K562 treated with DMSO at 1 percent for 12 hours (cell line): ENCODE data around the gene CPT1B. TPM values are rescaled to one million over a fixed set of nuclear protein-coding genes. Genes with fewer than 3 reads are reported as not detected.

ENCODE experiments used
- total RNA-seq: library from RNA; unstranded; fragments of 300-600 nt; gene quantifications from 2 replicates; pipeline ENCODE4 v1.2.3, GENCODE V29; 2022; ENCODE audit not compliant: insufficient read depth

Gene CPT1B
- 4.1 and 13.6 TPM in 2 replicates for total RNA-seq

GRCh38 chr22:50577987-50578775, at the start of gene CPT1B:
CPT1B (minus strand) TSS chr22:50578427; CDS start chr22:50577915, 512 bp downstream.

GRCh38 chr22:50600538-50600937, 22.3 kb upstream of the CPT1B start, which contains the start of gene MAPK8IP2:
MAPK8IP2 (plus strand) TSS chr22:50600793; CDS start chr22:50600819, 26 bp downstream.

DNA sequence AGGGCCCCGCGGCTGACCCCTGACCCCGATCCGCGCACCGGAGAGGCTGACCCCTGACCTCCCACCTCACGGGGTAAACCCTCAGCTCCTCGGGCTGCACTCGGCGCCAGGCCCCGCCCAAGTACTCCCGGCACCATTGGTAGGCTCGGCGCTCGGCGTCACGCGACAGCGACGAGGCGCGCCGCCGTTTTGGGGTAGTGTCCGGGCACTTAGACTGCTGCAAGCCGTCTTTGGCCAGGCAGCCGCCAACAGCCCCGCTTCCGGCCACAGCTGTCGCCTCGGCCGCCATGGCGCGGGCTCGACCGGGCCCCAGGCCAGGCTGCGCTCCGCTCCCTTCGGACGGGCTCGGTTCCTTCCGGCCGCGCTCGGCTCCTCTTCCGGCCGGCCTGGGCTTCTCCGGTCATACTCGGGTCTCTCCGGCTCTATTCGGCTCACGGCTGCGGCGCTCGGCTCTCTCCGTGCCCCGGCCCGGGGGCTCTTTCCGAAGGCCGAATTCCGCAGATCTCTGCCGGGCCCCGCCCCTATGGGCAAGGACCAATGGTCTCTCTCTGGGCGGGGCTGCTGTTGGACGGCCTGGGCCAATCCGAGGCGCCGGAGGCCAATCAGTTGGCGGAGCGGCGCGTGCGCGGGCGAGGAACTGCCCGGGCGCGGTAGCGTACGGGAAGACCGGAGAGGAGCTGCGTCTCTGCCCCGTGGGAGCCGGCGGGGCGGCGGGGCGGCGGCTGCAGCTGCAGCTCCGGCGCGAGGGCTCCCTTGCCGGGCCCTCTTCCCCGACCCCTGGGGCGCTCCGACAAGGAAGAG, 4.5 kb upstream of the CPT1B start, which contains the start of gene CHKB:
CHKB (minus strand) TSS at position 357 of the 801 bp plus-strand sequence; CDS start at position 289, 68 bp downstream.

DNA sequence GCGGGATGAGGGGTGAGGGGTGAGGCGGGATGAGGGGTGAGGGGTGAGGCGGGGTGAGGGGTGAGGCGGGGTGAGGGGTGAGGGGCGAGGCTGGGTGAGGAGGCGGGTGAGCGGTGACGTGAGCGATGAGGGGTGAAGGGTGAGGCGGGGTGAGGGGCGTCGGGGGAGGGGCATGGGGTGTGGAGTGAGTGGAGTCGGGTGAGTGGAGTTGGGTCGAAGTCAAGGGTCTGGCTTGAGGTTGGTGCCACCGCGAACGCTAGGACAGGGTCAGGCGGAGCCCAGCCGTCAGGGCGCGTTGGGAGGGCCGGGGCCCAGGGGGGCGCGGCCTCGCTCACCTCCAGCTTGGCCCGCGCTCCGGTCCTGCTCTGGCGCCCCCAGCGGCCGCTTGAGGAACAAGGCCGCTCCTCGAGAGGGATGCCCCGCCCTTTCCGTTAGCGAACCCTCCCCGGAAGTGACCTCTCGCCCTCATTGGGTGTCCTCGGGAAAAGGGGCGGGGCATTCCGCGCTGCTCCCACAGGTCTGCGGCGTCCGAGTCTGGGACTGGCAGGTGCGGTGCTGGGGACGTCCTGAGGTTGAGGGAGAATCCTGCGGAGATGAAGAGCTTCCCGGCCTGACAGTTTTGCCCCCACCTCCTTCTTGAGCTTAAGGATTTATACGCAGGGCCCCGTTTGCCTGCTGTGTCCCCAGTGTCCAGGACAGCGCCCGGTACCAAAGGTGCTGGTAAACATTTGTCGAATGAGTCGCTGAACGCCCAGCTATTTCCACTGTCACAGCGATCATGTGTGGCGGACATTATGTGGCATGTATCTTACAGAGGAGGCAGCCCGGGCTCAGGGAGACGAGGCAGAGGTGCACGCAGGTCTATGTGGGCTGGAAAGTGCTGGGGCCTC, 15.5 kb downstream of the CPT1B start, which contains the start of gene SYCE3:
SYCE3 (minus strand) TSS at position 397 of the 890 bp plus-strand sequence. CDS start 6,514 bp downstream, outside the sequence.

GRCh38 chr22:50545522-50546325, 32.5 kb downstream of the CPT1B start, which contains the start of gene KLHDC7B:
KLHDC7B (plus strand) TSS chr22:50545899; CDS start chr22:50546244, 345 bp downstream.

GRCh38 chr22:50529897-50530579, 48.2 kb downstream of the CPT1B start, which contains the start of gene TYMP:
TYMP (minus strand) TSS chr22:50530012; CDS start chr22:50529709, 303 bp downstream.

DNA sequence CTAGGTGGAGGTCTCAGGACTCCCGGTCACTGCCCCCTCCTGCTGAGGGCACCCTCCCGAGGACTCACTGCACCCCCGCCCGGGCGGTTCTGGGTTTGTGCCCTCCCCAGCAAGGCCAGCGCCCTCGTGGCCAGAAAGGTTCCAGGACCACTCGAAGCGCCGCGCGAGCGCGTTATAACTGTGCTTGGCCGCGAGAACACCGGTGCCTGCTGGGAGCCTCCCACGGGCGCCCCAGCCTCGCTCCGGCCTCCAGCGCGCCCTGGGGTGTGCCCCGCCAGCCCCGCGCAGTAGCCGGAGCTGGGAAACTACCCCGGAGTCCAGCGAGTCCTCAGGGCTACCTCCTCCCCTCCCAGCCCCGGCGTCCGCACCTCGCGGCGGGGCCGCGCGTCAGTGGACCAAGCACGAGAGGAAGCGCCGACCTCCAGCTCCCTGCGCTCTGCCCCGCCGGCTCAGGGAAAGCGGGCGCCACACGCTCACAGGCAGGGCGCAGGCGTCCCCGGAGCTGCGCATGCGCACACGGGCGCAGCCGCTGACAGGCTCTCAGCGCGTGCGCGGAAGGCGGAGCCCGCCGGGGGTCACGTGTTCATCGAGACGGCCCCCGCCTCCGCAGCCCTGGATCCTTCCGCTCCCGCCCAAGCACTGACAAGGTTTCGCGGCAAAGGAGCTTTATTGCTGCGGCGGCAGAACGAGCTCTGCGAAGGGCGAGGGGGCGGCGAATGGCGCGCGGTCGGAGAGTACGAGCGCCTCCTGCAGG, 52.9 kb downstream of the CPT1B start, which contains the start of gene SCO2:
SCO2 (minus strand) TSS at position 495 of the 754 bp plus-strand sequence. CDS start 1,187 bp downstream, outside the sequence.

Other genes starting within 250 kb of the CPT1B start
- 41.2 and 53.8 TPM in 2 replicates for gene PPP6R2, start 235.1 kb downstream of the CPT1B start, total RNA-seq
- 39.8 and 53.2 TPM in 2 replicates for gene SBF1, start 103.4 kb downstream of the CPT1B start, total RNA-seq
- 5.9 and 9.7 TPM in 2 replicates for gene ADM2, start 96.9 kb downstream of the CPT1B start, total RNA-seq
- gene MIOX, start 91.6 kb downstream of the CPT1B start, total RNA-seq: not detected in 2 replicates
- gene LMF2, start 70.7 kb downstream of the CPT1B start, total RNA-seq: 47.0 and 59.2 TPM in 2 replicates
- gene NCAPH2, start 70.2 kb downstream of the CPT1B start, total RNA-seq: 73.6 and 85.3 TPM in 2 replicates
- gene SCO2, start 52.8 kb downstream of the CPT1B start, total RNA-seq: 1.5 and 4.1 TPM in 2 replicates
- gene TYMP, start 48.4 kb downstream of the CPT1B start, total RNA-seq: 1.9 and 8.0 TPM in 2 replicates
- gene KLHDC7B, start 32.5 kb downstream of the CPT1B start, total RNA-seq: 7.0 and 9.5 TPM in 2 replicates
- not detected in 2 replicates for gene SYCE3, start 15.5 kb downstream of the CPT1B start, total RNA-seq
- 9.6 and 19.1 TPM in 2 replicates for gene CHKB, start 4.4 kb upstream of the CPT1B start, total RNA-seq
- 0.35 and 0.79 TPM in 2 replicates for gene MAPK8IP2, start 22.4 kb upstream of the CPT1B start, total RNA-seq
- 14.6 and 20.1 TPM in 2 replicates for gene ARSA, start 49.7 kb upstream of the CPT1B start, total RNA-seq
- gene SHANK3, start 94.4 kb upstream of the CPT1B start, total RNA-seq: not detected in 2 replicates
- gene ACR, start 159.8 kb upstream of the CPT1B start, total RNA-seq: not detected in 2 replicates
- gene RABL2B, start 205.2 kb upstream of the CPT1B start, total RNA-seq: 2.5 and 4.8 TPM in 2 replicates